HepG2 (cell line): ENCODE results near the gene KIF3C. TPM values are rescaled to one million over a fixed set of nuclear protein-coding genes. Genes with fewer than 3 reads are reported as not detected.

Experiments
- JUND ChIP-seq: sonication (generic); formaldehyde crosslinking; IDR thresholded peaks from 2 replicates; pipeline ENCODE4 v1.8.0; 2022; ENCODE audit warnings: mild to moderate bottlenecking, missing genetic modification reagents
- POLR2AphosphoS2 ChIP-seq: IDR thresholded peaks from 2 replicates; pipeline ENCODE4 v1.6.1; 2011; ENCODE audit warnings: low read depth, low read length, improper control_type of control experiment
- SP4 ChIP-seq: sonication (generic); formaldehyde crosslinking; IDR thresholded peaks from 2 replicates; pipeline ENCODE4 v1.8.1; 2023; ENCODE audit warnings: mild to moderate bottlenecking, missing genetic modification reagents
- ZBTB4 ChIP-seq: sonication (generic); formaldehyde crosslinking; IDR thresholded peaks from 2 replicates; pipeline ENCODE4 v1.4.0; 2020; ENCODE audit warnings: missing genetic modification reagents, mild to moderate bottlenecking, borderline replicate concordance
- ZBTB49 ChIP-seq: sonication (generic); formaldehyde crosslinking; IDR thresholded peaks from 2 replicates; pipeline ENCODE4 v1.4.0; 2020; ENCODE audit warnings: missing genetic modification reagents, borderline replicate concordance
- ZHX1 ChIP-seq: sonication (generic); formaldehyde crosslinking; IDR thresholded peaks from 2 replicates; pipeline ENCODE4 v1.8.1; 2022; ENCODE audit warnings: low read depth, mild to moderate bottlenecking, missing genetic modification reagents
- ZNF124 ChIP-seq: sonication (generic); formaldehyde crosslinking; IDR thresholded peaks from 2 replicates; pipeline ENCODE4 v1.4.0; 2020; ENCODE audit warnings: missing genetic modification reagents
- ZNF33B ChIP-seq: sonication (generic); formaldehyde crosslinking; IDR thresholded peaks from 2 replicates; pipeline ENCODE4 v1.5.1; 2020; ENCODE audit warnings: mild to moderate bottlenecking, missing genetic modification reagents
- ZNF841 ChIP-seq: sonication (generic); formaldehyde crosslinking; IDR thresholded peaks from 2 replicates; pipeline ENCODE4 v1.8.1; 2023; ENCODE audit warnings: missing genetic modification reagents, borderline replicate concordance
- polyA plus RNA-seq, 8 experiments: library from polyadenylated mRNA; depleted of rRNA in 3 of 8; stranded (reverse) in 7 of 8; unstranded in 1 of 8; fragments of >200 nt; fragmentation: Illumina TruSeq in 4 of 8; extraction: Trizol in 4 of 8; gene quantifications; 2 replicates each; pipeline versions ENCODE4 v1.2.1 to v1.2.3, GENCODE V29; 2011 to 2016; ENCODE audit warnings: low read depth in 4 of 8, missing spikeins in 1 of 8, mixed read lengths in 1 of 8; ENCODE audit not compliant: insufficient read depth in 1 of 8
- total RNA-seq, 5 experiments: library from RNA; depleted of rRNA; stranded (reverse); fragments of >200 nt; fragmentation: Illumina TruSeq; extraction: Trizol; gene quantifications; 2 replicates each; pipeline ENCODE4 v1.2.3, GENCODE V29; 2016; ENCODE audit warnings: low read depth in 1 of 5
- TF ChIP-seq, protein P1 (sequence below): sonication (generic); formaldehyde crosslinking; IDR thresholded peaks from 2 replicates; pipeline ENCODE4 v1.4.0; 2020; ENCODE audit warnings: missing genetic modification reagents, borderline replicate concordance
- TF ChIP-seq, protein P2 (sequence below): sonication (generic); formaldehyde crosslinking; IDR thresholded peaks from 2 replicates; pipeline ENCODE4 v1.5.1; 2020; ENCODE audit warnings: missing genetic modification reagents, mild to moderate bottlenecking, borderline replicate concordance
- TF ChIP-seq, protein P3 (sequence below): sonication (generic); formaldehyde crosslinking; IDR thresholded peaks from 2 replicates; pipeline ENCODE4 v1.4.0; 2020; ENCODE audit warnings: missing genetic modification reagents
- TF ChIP-seq, protein P4 (sequence below): sonication (generic); formaldehyde crosslinking; IDR thresholded peaks from 2 replicates; pipeline ENCODE4 v1.9.0; 2021; ENCODE audit warnings: missing genetic modification reagents, borderline replicate concordance

The KIF3C gene
- total and polyA plus RNA-seq, 2 of the 13 experiments (the other 11 are each of a cell fraction or from before 2014, with no cell fraction given), result 3.6 to 4.9 TPM

DNA sequence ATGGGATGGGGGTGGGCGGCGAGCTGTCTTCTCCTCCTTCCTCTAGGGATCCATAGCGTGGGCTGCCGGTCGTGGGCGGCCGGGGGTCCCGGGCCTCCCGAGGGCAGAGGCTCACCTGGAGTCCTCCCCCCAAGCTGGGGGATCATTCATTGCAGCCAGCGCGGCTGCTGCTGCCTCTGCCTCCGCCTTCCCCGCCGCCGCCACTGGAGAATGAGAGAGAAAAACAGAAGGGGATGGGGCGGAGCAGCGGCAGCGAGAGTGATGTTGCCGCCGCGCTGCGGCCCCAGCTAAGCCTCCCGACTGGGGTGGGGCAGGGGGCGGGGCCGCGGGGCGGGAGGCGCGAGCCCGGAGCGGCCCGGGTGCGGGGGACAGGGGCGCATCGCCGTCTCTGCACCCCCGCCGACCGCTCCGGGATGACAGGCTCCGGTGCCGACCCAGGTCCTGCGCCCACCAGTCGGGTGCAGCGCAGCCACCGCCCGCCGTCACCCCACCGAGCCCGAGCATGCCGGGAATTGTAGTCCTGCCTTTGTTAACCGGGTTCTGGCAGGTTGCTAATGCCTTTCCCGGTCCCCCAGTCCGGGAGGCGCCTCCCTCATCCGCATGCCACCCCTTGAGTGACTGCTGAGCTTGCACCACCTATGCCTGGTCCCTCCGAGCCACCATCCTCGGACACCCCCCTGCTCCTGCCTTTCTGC is at the start of gene KIF3C (continued):
- TF ChIP-seq, protein P1, sequence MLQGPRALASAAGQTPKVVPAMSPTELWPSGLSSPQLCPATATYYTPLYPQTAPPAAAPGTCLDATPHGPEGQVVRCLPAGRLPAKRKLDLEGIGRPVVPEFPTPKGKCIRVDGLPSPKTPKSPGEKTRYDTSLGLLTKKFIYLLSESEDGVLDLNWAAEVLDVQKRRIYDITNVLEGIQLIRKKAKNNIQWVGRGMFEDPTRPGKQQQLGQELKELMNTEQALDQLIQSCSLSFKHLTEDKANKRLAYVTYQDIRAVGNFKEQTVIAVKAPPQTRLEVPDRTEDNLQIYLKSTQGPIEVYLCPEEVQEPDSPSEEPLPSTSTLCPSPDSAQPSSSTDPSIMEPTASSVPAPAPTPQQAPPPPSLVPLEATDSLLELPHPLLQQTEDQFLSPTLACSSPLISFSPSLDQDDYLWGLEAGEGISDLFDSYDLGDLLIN (CRISPR knock-in tag), result no peak
- TF ChIP-seq ZNF33B (CRISPR knock-in tag), result no peak
- TF ChIP-seq, protein P2, sequence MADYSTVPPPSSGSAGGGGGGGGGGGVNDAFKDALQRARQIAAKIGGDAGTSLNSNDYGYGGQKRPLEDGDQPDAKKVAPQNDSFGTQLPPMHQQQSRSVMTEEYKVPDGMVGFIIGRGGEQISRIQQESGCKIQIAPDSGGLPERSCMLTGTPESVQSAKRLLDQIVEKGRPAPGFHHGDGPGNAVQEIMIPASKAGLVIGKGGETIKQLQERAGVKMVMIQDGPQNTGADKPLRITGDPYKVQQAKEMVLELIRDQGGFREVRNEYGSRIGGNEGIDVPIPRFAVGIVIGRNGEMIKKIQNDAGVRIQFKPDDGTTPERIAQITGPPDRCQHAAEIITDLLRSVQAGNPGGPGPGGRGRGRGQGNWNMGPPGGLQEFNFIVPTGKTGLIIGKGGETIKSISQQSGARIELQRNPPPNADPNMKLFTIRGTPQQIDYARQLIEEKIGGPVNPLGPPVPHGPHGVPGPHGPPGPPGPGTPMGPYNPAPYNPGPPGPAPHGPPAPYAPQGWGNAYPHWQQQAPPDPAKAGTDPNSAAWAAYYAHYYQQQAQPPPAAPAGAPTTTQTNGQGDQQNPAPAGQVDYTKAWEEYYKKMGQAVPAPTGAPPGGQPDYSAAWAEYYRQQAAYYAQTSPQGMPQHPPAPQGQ (CRISPR knock-in tag), result no peak
- no peak for TF ChIP-seq ZBTB49 (CRISPR knock-in tag)
- TF ChIP-seq ZNF124, result no peak; the same call in 1 of the 2 replicates
- TF ChIP-seq JUND, result no peak
- TF ChIP-seq ZBTB4 (CRISPR knock-in tag), result no peak
- TF ChIP-seq POLR2AphosphoS2, result no peak
- no peak; the same call in 1 of the 2 replicates for TF ChIP-seq SP4 (CRISPR knock-in tag)
- no peak for TF ChIP-seq ZHX1
- TF ChIP-seq, protein P3, sequence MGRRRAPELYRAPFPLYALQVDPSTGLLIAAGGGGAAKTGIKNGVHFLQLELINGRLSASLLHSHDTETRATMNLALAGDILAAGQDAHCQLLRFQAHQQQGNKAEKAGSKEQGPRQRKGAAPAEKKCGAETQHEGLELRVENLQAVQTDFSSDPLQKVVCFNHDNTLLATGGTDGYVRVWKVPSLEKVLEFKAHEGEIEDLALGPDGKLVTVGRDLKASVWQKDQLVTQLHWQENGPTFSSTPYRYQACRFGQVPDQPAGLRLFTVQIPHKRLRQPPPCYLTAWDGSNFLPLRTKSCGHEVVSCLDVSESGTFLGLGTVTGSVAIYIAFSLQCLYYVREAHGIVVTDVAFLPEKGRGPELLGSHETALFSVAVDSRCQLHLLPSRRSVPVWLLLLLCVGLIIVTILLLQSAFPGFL (CRISPR knock-in tag), result no peak
- TF ChIP-seq, protein P4, sequence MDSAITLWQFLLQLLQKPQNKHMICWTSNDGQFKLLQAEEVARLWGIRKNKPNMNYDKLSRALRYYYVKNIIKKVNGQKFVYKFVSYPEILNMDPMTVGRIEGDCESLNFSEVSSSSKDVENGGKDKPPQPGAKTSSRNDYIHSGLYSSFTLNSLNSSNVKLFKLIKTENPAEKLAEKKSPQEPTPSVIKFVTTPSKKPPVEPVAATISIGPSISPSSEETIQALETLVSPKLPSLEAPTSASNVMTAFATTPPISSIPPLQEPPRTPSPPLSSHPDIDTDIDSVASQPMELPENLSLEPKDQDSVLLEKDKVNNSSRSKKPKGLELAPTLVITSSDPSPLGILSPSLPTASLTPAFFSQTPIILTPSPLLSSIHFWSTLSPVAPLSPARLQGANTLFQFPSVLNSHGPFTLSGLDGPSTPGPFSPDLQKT, result no peak
- TF ChIP-seq ZNF841, result no peak
